Caki2 (cell line): ENCODE measurements around the gene PPFIA4. TPM values are rescaled to one million over a fixed set of nuclear protein-coding genes. Genes with fewer than 3 reads are reported as not detected.

Experiments
- DNase-seq: peaks from one replicate; pipeline ENCODE4 v3.0.0-alpha.2; 2015; ENCODE audit warnings: low read depth
- in situ Hi-C: cut with HindIII; loops from 2 replicates; pipeline ENCODE4 v1.10.0; 2016; ENCODE audit warnings: low sequenced_read_pairs, low pct_unique_long_range_greater_than_20kb, mixed read lengths
- total RNA-seq: library from RNA; depleted of rRNA; stranded (reverse); fragments of >200 nt; shearing (Covaris generic); gene quantifications from 2 replicates; pipeline ENCODE4 v1.2.3, GENCODE V29; 2014; ENCODE audit warnings: low replicate concordance; rRNA removed

Gene PPFIA4
- total RNA-seq, 1 experiment from 2014 or later: 15.3 TPM

- peak; percentile 12 for DNase-seq
- in situ Hi-C loops: no loop called here
These were observed 100.8 kb downstream of the PPFIA4 start for GRCh38 chr1:203126866-203127665.

DNA sequence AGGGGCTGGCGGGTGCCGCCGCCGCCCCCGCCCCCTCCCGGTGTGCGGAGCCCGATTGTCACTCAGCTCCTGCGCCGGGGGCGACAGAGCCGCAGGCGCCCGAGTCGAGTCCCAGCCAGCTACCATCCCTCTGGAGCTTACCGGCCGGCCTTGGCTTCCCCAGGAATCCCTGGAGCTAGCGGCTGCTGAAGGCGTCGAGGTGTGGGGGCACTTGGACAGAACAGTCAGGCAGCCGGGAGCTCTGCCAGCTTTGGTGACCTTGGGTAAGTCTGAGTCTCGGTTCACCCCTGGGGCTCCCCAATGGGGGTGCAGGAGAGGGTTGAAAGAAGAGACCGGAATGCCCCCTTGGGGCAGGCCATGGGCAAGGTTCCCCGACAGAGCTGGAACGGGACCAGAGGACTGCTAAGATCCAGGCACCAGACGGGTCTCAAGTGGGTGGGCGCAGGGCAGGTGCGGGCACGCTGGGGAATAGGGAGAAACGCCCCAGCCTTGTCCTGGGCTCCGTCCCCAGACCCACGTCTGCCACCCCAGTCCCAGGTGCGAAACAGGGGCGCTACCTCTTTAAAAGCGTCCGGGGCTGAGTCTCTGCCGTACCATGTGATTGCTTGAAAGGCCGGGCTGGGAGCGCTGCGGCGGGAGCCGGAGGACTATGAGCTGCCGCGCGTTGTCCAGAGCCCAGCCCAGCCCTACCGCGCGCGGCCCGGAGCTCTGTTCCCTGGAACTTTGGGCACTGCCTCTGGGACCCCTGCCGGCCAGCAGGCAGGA is 101.6 kb downstream of the PPFIA4 start, which contains the start of gene ADORA1:
ADORA1 (plus strand) TSS at position 61 of the 765 bp plus-strand sequence. CDS start 1,116 bp downstream, outside the sequence.
- peak; percentile 68 for DNase-seq
- in situ Hi-C loops: no loop called here

GRCh38 chr1:203128431-203128715 is 102.1 kb downstream of the PPFIA4 start:
- no peak for DNase-seq
- in situ Hi-C loops: no loop called here

Other genes with a start within 250 kb of the PPFIA4 start
- 3.9 and 19.2 TPM in 2 replicates for gene KDM5B, start 218.1 kb upstream of the PPFIA4 start, total RNA-seq
- not detected in 2 replicates for gene PCAT6, start 215.5 kb upstream of the PPFIA4 start, total RNA-seq
- gene RABIF, start 137.3 kb upstream of the PPFIA4 start, total RNA-seq: 4.1 and 6.4 TPM in 2 replicates
- 18.2 and 19.0 TPM in 2 replicates for gene KLHL12, start 99.3 kb upstream of the PPFIA4 start, total RNA-seq
- 85.5 and 96.0 TPM in 2 replicates for gene ADIPOR1, start 68.2 kb upstream of the PPFIA4 start, total RNA-seq
- gene CYB5R1, start 59.2 kb upstream of the PPFIA4 start, total RNA-seq: 36.7 and 43.3 TPM in 2 replicates
- 122 and 126 TPM in 2 replicates for gene TMEM183A, start 19.1 kb upstream of the PPFIA4 start, total RNA-seq
- gene MYOG, start 59.5 kb downstream of the PPFIA4 start, total RNA-seq: not detected in 2 replicates
- 87.9 and 100 TPM in 2 replicates for gene ADORA1, start 101.2 kb downstream of the PPFIA4 start, total RNA-seq
- gene MYBPH, start 149.3 kb downstream of the PPFIA4 start, total RNA-seq: not detected in 2 replicates
- gene CHI3L1, start 160.2 kb downstream of the PPFIA4 start, total RNA-seq: not detected in 2 replicates
- gene CHIT1, start 203.2 kb downstream of the PPFIA4 start, total RNA-seq: not detected in 2 replicates